NCI-H526 (cell line): ENCODE data around the gene SLC25A25.
"Not testable (repeated sequence)": the region's sequence is repeated elsewhere in the genome, so short reads cannot be mapped to it uniquely, and the experiment has no call there.

Source experiments
- DNase-seq, 2 experiments: peaks; one replicate each; lab custom pipeline; 2025; lab: John Stamatoyannopoulos, UW

Gene SLC25A25

GRCh38 chr9:128067645-128068385 lies at the start of gene SLC25A25:
Gene SLC25A25, plus strand, starts transcription at chr9:128068232. Its CDS starts 88 bp downstream, at chr9:128068320.
- DNase-seq: peak; percentile 93 to 98

DNA sequence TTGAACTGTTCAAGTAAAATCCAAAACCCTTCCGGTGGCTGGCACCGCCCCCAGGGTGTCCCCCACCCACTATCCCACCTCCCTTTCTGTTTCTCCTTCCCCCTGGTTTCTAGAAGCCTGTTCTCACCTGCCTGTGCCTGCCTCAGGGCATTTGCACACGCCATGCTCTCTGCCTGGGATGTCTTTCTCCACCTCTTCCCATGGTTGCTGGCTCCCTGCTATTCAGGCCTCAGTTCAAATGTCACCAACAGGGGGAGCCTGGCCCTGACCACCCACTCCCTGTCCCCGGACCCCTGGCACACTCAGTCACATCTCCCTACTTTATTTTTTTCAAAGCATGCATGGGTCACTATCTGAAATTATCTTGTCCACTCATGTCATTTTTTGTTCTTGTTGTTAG lies 47.3 kb upstream of the SLC25A25 start:
- no peak for DNase-seq

- DNase-seq: no peak
Measured at GRCh38 chr9:128021098-128021497, 46.9 kb upstream of the SLC25A25 start.

GRCh38 chr9:128022886-128023285 lies 45.1 kb upstream of the SLC25A25 start:
- no peak for DNase-seq

- not testable (repeated sequence) for DNase-seq
Measured at GRCh38 chr9:128023671-128024070, 44.4 kb upstream of the SLC25A25 start.

GRCh38 chr9:128024761-128025308 lies 43.2 kb upstream of the SLC25A25 start:
- no peak for DNase-seq

DNA sequence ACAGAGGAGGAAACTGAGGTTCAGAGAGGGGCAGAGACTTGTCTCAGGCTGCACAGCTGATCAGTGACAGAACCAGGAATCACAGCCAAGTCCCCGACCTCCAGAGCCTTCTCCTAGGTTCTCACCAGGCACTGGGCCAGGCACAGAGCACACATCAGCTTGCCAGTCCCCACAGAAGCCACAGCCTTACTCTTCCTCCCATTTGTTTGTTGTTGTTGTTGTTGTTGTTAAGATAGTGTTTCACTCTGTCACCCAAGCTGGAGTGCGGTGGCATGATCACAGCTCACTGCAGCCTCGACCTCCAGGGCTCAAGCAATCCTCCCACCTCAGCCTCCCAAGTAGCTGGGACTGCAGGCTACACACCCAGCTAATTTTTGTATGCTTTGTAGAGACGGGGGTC lies 42.3 kb upstream of the SLC25A25 start:
- DNase-seq: no peak

GRCh38 chr9:128026255-128026772 lies 41.7 kb upstream of the SLC25A25 start:
- DNase-seq: no peak

- no peak for DNase-seq
Measured at GRCh38 chr9:128026773-128027541, 41.1 kb upstream of the SLC25A25 start.

DNA sequence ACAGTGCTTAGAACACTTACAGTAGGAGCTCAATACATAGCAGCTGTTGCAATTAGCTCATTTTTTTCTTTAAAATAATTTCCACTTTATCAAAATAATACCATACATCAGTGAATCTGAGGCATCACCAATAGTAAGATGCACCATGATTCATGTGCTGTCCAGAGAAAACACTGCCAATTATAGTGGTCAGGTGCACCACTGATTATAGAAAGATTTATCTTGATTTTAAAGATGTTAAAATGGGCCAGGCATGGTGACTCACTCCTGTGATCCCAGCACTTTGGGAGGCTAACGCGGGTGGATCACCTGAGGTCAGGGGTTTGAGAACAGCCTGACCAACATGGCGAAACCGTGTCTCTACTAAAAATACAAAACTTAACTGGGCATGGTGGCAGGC lies 40.3 kb upstream of the SLC25A25 start:
- DNase-seq: no peak

DNA sequence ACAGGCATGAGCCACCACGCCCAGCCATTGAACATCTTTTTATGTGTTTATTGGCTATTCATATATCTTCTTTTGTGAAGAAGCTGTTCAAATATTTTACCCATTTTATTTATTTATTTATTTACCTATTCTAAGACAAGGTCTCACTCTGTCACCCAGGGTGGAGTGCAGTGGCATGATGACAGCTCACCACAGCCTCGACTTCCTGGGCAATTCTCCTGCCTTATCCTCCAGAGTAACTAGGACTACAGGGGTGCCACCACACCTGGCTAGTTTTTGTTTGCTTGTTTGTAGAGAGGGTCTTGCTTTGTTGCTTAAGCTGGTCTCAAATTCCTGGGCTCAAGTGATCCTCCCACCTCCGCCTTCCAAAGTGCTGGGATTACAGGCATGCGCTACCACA lies 34.4 kb upstream of the SLC25A25 start:
- no peak for DNase-seq

GRCh38 chr9:128034821-128035652 lies 33.0 kb upstream of the SLC25A25 start:
- peak; percentile 81 to 89 for DNase-seq

GRCh38 chr9:128036522-128036921 lies 31.5 kb upstream of the SLC25A25 start:
- DNase-seq: not testable (repeated sequence)

- DNase-seq: not testable (repeated sequence)
Measured at GRCh38 chr9:128040783-128041182, 27.2 kb upstream of the SLC25A25 start.

- no peak for DNase-seq
Measured at GRCh38 chr9:128042043-128042442, 26.0 kb upstream of the SLC25A25 start.

- DNase-seq: no peak
Measured at GRCh38 chr9:128043467-128043868, 24.6 kb upstream of the SLC25A25 start.

DNA sequence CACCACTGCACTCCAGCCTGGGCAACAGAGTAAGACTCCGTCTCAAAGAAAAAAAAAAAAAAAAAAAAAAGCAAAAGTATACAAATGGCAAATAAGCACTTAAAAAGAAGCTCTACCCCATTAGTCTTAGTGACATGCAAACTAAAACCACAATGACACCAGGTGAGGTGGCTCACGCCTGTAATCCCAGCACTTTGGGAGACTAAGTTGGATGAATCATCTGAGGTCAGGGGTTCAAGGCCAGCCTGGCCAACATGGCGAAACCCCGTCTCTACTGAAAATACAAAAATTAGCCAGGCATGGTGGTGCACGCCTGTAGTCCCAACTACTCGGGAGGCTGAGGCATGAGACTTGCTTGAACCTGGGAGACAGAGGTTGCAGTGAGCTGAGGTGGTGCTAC lies 22.6 kb upstream of the SLC25A25 start:
- DNase-seq: not testable (repeated sequence)

DNA sequence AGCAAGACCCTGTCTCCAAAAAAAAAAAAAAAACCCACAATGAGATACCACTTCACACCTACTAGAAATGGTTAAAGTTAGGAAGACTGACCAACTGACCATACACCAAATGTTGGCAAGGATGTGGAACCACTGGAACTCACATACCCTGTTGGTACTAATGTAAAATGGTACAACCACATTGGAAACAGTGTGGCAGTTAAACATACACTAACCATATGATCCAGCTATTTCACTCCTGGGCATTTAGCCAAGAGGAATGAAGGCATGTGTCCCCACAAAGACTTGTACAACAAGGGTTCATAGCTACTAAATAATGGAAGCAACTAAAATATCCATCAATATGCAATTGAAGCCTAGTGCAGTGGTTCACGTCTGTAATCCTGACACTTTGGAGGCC lies 22.2 kb upstream of the SLC25A25 start:
- no peak for DNase-seq

DNA sequence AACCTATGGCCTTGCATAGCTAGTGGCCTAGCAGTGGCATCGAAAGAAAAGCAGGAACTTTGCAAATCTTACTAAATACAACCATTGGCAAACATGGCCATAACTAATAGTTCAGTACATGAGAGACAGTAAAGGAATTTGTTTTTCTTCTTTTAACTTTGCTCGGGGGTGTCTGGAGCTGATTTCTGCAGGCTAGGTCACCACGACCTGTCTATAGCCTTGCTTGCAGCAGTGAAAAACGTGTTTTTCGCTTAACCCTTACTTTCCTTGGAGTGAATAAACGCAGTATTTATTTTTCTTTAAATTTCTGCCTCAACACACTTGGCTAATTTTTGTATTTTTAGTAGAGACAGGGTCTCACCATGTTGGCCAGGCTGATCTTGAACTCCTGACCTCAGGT lies 20.8 kb upstream of the SLC25A25 start:
- no peak for DNase-seq

DNA sequence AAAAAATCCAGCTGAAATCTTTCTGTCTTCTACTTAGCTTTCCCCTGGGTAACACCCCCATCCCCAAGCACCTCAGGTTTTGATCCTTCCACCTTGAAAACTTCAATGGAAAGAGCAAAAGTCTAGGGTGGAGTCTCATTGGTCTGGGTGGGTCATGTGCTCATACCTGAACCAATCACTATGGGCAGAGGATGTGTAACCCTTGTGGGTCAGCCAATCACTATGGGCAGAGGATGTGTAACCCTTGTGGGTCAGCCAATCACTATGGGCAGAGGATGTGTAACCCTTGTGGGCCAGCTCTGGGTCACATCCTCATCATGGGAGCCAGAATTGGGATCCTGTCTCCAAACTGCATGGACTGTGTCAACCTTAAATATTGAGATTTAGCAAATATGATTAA lies 19.4 kb upstream of the SLC25A25 start:
- DNase-seq: no peak

DNA sequence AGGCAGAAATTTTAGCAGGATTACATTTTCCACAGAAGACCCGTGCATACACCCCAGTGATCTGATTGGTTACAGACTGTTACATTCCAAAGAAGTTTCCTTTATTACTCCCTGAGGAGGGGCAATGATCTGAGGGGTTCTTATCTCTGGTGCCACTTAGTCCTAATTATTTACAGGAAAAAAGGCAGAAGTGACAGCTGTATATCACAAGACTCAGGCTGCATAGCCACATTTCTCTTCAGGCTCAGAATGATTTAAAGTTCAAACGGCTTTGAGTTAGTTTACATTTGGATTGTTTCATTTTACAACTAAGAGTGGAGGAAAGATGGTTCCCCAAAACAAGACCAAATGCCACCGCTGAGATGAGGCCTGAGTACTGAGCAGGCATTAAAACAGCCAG lies 18.2 kb upstream of the SLC25A25 start:
- no peak for DNase-seq
